Spinal cord (tissue), 10 donors: ENCODE results near the gene ENC1. TPM values are rescaled to one million over a fixed set of nuclear protein-coding genes. Genes with fewer than 3 reads are reported as not detected.

ENCODE experiments used
- DNase-seq, 6 donors: peaks; one replicate each; pipeline versions ENCODE4 v3.0.0 to v3.0.0-alpha.2; 2013 to 2015; ENCODE audit warnings: low spot score in 6 of 6, low read depth in 4 of 6
- H3K27ac ChIP-seq: one replicate; pipeline ENCODE4 v1.5.1; 2013; ENCODE audit warnings: low read depth, low read length, control low read depth
- H3K27me3 ChIP-seq: one replicate; pipeline ENCODE4 v1.6.1; 2013; ENCODE audit warnings: low read length; ENCODE audit not compliant: control insufficient read depth, insufficient read depth
- H3K36me3 ChIP-seq: one replicate; pipeline ENCODE4 v1.6.1; 2013; ENCODE audit warnings: low read length; ENCODE audit not compliant: control insufficient read depth, insufficient read depth
- H3K4me1 ChIP-seq: one replicate; pipeline ENCODE4 v1.6.1; 2013; ENCODE audit warnings: low read length; ENCODE audit not compliant: control insufficient read depth, insufficient read depth
- H3K4me3 ChIP-seq: one replicate; pipeline ENCODE4 v1.5.1; 2013; ENCODE audit warnings: low read depth, low read length, control low read depth
- H3K9me3 ChIP-seq: one replicate; pipeline ENCODE4 v1.6.1; 2013; ENCODE audit warnings: low read length; ENCODE audit not compliant: control insufficient read depth, insufficient read depth
- WGBS: methylation state at CpG from one replicate; pipeline ENCODE4 v1.1.5; 2013; ENCODE audit warnings: missing lambda C conversion rate; ENCODE audit not compliant: insufficient coverage; 5-methylcytosine and 5-hydroxymethylcytosine counted together
- polyA plus RNA-seq, 2 donors: library from polyadenylated mRNA; unstranded; fragments of 120-200 nt; gene quantifications; one replicate each; pipeline ENCODE4 v1.2.1, GENCODE V29; 2013; ENCODE audit not compliant: insufficient read length in 2 of 2
- total RNA-seq, 2 donors: library from RNA; depleted of rRNA in 1 of 2; stranded (reverse); fragments of 120-200 nt in 1 of 2; fragments of >200 nt in 1 of 2; gene quantifications; one replicate each; pipeline versions ENCODE4 v1.2.3 to v1.2.4, GENCODE V29; 2013 to 2014
- donor health status: healthy.

Gene ENC1
- total and polyA plus RNA-seq, 4 donors = 99.6 to 314 (median 257) TPM

GRCh38 chr5:74598731-74599130 lies 41.8 kb downstream of the ENC1 start:
- H3K36me3 ChIP-seq = no peaks in the 10 kb centered on the region
- WGBS = no CpG with 5 or more reads among the region's 2 CpGs
- DNase-seq = no peak
- no peaks in the 10 kb centered on the region for H3K9me3 ChIP-seq
- H3K27ac ChIP-seq = no peak overlapping the region
- no peaks in the 10 kb centered on the region for H3K27me3 ChIP-seq
- no peaks in the 10 kb centered on the region for H3K4me1 ChIP-seq
- H3K4me3 ChIP-seq = no peak overlapping the region

- Histone ChIP-seq H3K4me1 (peaks cover 3% of the 10 kb centered on the region), H3K4me3 (no peak overlapping the region), H3K9me3 (no peaks in the 10 kb centered on the region), H3K27ac (no peak overlapping the region), H3K36me3 (no peaks in the 10 kb centered on the region), H3K27me3 (no peaks in the 10 kb centered on the region)
- peak in 1 of 6 donors; percentile 61 for DNase-seq
- 27% methylated on average over 5 of the region's 6 CpGs for WGBS
Measured at GRCh38 chr5:74596927-74597326, 43.6 kb downstream of the ENC1 start.

GRCh38 chr5:74595143-74595925 lies 45.2 kb downstream of the ENC1 start:
- H3K36me3 ChIP-seq = no peaks in the 10 kb centered on the region
- peaks cover 3% of the 10 kb centered on the region for H3K4me1 ChIP-seq
- H3K9me3 ChIP-seq = no peaks in the 10 kb centered on the region
- no peak overlapping the region for H3K27ac ChIP-seq
- 67% methylated on average over 2 of the region's 4 CpGs for WGBS
- H3K4me3 ChIP-seq = no peak overlapping the region
- H3K27me3 ChIP-seq = no peaks in the 10 kb centered on the region
- DNase-seq = no peak

- no peak overlapping the region for H3K4me3 ChIP-seq
- no peak overlapping the region for H3K27ac ChIP-seq
Measured at GRCh38 chr5:74594137-74595040, 46.1 kb downstream of the ENC1 start.

GRCh38 chr5:74589204-74590056 lies 51.1 kb downstream of the ENC1 start:
- Histone ChIP-seq H3K4me3 (no peak overlapping the region), H3K27me3 (no peaks in the 10 kb centered on the region), H3K4me1 (peaks cover 3% of the 10 kb centered on the region), H3K9me3 (no peaks in the 10 kb centered on the region), H3K27ac (no peak overlapping the region), H3K36me3 (no peaks in the 10 kb centered on the region)
- DNase-seq = no peak
- WGBS = 60% methylated on average over 1 of the region's 6 CpGs

More at GRCh38 chr5:74594137-74595040, 46.1 kb downstream of the ENC1 start:
- Histone ChIP-seq H3K9me3 (no peaks in the 10 kb centered on the region), H3K27me3 (no peaks in the 10 kb centered on the region), H3K4me1 (peaks cover 3% of the 10 kb centered on the region), H3K36me3 (no peaks in the 10 kb centered on the region)
- WGBS = 67% methylated on average over 1 of the region's 6 CpGs
- DNase-seq = peak in 2 of 6 donors; percentile 62 to 70

GRCh38 chr5:74588415-74588814 lies 52.1 kb downstream of the ENC1 start:
- Histone ChIP-seq H3K4me1 (peaks cover 2% of the 10 kb centered on the region), H3K9me3 (no peaks in the 10 kb centered on the region), H3K27me3 (no peaks in the 10 kb centered on the region), H3K36me3 (no peaks in the 10 kb centered on the region), H3K4me3 (no peak overlapping the region), H3K27ac (no peak overlapping the region)
- WGBS = no CpG with 5 or more reads among the region's 3 CpGs
- DNase-seq = no peak

- no peaks in the 10 kb centered on the region for H3K27me3 ChIP-seq
- no CpG with 5 or more reads among the region's 2 CpGs for WGBS
- H3K36me3 ChIP-seq = no peaks in the 10 kb centered on the region
- no peak for DNase-seq
- H3K27ac ChIP-seq = no peak overlapping the region
- no peak overlapping the region for H3K4me3 ChIP-seq
- H3K9me3 ChIP-seq = no peaks in the 10 kb centered on the region
- no peaks in the 10 kb centered on the region for H3K4me1 ChIP-seq
Measured at GRCh38 chr5:74587890-74588289, 52.6 kb downstream of the ENC1 start.

GRCh38 chr5:74587300-74587699 lies 53.2 kb downstream of the ENC1 start:
- no peak overlapping the region for H3K4me3 ChIP-seq
- no peak for DNase-seq
- WGBS = no CpG with 5 or more reads among the region's 4 CpGs
- H3K4me1 ChIP-seq = no peaks in the 10 kb centered on the region
- no peak overlapping the region for H3K27ac ChIP-seq
- H3K27me3 ChIP-seq = no peaks in the 10 kb centered on the region
- no peaks in the 10 kb centered on the region for H3K9me3 ChIP-seq
- H3K36me3 ChIP-seq = no peaks in the 10 kb centered on the region

- WGBS = no CpG with 5 or more reads among the region's 1 CpG
- Histone ChIP-seq H3K36me3 (no peaks in the 10 kb centered on the region), H3K4me3 (no peak overlapping the region), H3K4me1 (no peaks in the 10 kb centered on the region), H3K27me3 (no peaks in the 10 kb centered on the region), H3K27ac (no peak overlapping the region), H3K9me3 (no peaks in the 10 kb centered on the region)
- no peak for DNase-seq
Measured at GRCh38 chr5:74586856-74587255, 53.7 kb downstream of the ENC1 start.
